PFSK-1 (cell line): Measurements from ENCODE around the gene UBE2D3.

Source experiments
- FOXP2 ChIP-seq: optimal IDR thresholded peaks from 2 replicates; pipeline ENCODE3; 2011; ENCODE audit warnings: borderline replicate concordance, control low read depth, inconsistent platforms; ENCODE audit not compliant: insufficient read depth; ENCODE audit errors: extremely low read length, extremely low read depth
- POLR2AphosphoS5 ChIP-seq: IDR thresholded peaks from 2 replicates; pipeline ENCODE4 v1.6.1; 2012; ENCODE audit warnings: low read depth, mild to moderate bottlenecking, control low read depth, low read length, moderate library complexity
- SIN3A ChIP-seq: IDR thresholded peaks from 2 replicates; pipeline ENCODE4 v1.6.1; 2012; ENCODE audit warnings: mild to moderate bottlenecking, low read length, moderate library complexity, borderline replicate concordance; ENCODE audit not compliant: insufficient read depth
- TAF1 ChIP-seq: IDR thresholded peaks from 2 replicates; pipeline ENCODE4 v1.6.1; 2012; ENCODE audit warnings: low read length, control low read depth, borderline replicate concordance; ENCODE audit not compliant: insufficient read depth
- TF ChIP-seq, protein P1 (sequence below), 2 experiments: IDR thresholded peaks; 2 replicates each; pipeline versions ENCODE4 v1.6.1 to v1.8.0; 2011 to 2012; ENCODE audit warnings: low read depth in 2 of 2, low read length in 2 of 2, control low read depth in 1 of 2, inconsistent platforms in 1 of 2, mild to moderate bottlenecking in 1 of 2, moderate library complexity in 1 of 2; ENCODE audit not compliant: insufficient read depth in 1 of 2

The UBE2D3 gene

DNA sequence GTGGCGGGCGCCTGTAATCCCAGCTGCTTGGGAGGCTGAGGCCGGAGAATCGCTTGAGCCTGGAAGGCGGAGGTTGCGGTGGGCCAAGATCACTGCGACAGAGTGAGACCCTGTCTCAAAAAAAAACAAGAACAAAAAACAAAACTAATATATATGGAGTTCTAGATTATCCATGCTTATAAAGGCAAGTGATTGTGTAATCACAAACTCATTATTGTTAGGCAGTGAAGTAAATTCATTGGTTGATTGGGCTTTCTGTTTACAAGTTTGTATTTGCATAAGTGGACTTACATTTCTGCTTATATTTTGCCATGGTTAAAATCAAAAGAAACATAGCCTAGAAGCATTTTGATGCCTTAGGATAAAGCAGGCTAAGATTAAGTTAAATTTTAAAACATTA lies 2.5 kb upstream of the UBE2D3 start:
- TF ChIP-seq FOXP2 (no peak), TAF1 (no peak), POLR2AphosphoS5 (no peak), SIN3A (no peak)
- TF ChIP-seq, protein P1, sequence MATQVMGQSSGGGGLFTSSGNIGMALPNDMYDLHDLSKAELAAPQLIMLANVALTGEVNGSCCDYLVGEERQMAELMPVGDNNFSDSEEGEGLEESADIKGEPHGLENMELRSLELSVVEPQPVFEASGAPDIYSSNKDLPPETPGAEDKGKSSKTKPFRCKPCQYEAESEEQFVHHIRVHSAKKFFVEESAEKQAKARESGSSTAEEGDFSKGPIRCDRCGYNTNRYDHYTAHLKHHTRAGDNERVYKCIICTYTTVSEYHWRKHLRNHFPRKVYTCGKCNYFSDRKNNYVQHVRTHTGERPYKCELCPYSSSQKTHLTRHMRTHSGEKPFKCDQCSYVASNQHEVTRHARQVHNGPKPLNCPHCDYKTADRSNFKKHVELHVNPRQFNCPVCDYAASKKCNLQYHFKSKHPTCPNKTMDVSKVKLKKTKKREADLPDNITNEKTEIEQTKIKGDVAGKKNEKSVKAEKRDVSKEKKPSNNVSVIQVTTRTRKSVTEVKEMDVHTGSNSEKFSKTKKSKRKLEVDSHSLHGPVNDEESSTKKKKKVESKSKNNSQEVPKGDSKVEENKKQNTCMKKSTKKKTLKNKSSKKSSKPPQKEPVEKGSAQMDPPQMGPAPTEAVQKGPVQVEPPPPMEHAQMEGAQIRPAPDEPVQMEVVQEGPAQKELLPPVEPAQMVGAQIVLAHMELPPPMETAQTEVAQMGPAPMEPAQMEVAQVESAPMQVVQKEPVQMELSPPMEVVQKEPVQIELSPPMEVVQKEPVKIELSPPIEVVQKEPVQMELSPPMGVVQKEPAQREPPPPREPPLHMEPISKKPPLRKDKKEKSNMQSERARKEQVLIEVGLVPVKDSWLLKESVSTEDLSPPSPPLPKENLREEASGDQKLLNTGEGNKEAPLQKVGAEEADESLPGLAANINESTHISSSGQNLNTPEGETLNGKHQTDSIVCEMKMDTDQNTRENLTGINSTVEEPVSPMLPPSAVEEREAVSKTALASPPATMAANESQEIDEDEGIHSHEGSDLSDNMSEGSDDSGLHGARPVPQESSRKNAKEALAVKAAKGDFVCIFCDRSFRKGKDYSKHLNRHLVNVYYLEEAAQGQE (IDR thresholded peaks at IDR 0.05; ENCODE audit: insufficient read depth in 1 of 2, low read depth in 2 of 2, low read length in 2 of 2) = no peak

DNA sequence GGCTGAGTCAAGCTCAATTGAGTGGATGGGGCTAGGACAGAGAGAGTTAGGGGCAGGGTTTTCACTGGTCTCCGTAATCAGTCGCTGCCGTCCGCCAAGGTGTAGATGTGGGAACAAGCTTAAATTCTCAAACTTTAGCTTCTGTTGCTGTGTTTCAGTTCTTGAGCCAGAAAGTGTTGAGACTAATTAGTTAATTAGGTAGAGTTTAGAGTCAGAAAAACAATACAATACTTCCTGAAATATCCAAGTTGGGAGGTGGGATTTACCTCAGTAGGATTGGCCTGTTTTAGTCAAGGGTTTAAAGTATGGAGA lies 1.1 kb upstream of the UBE2D3 start:
- TF ChIP-seq SIN3A (no peak), FOXP2 (no peak), TAF1 (no peak; the same call in 1 of the 2 replicates), POLR2AphosphoS5 (no peak)
- TF ChIP-seq, protein P1 (IDR thresholded peaks at IDR 0.05; ENCODE audit: insufficient read depth in 1 of 2, low read depth in 2 of 2, low read length in 2 of 2) = no peak

GRCh38 chr4:102827674-102828496 lies 534 bp upstream of the UBE2D3 start:
- peak; percentile 66; the same call in 1 of the 2 replicates for TF ChIP-seq SIN3A
- no peak; the same call in 1 of the 2 replicates for TF ChIP-seq TAF1
- peak; percentile 78; the same call in 1 of the 2 replicates for TF ChIP-seq POLR2AphosphoS5
- peak; percentile 49 for TF ChIP-seq FOXP2
- TF ChIP-seq, protein P1 (IDR thresholded peaks at IDR 0.05; ENCODE audit: insufficient read depth in 1 of 2, low read depth in 2 of 2, low read length in 2 of 2) = peak in 1 of 2 experiments; percentile 23; a peak in 1 of 4 replicates

DNA sequence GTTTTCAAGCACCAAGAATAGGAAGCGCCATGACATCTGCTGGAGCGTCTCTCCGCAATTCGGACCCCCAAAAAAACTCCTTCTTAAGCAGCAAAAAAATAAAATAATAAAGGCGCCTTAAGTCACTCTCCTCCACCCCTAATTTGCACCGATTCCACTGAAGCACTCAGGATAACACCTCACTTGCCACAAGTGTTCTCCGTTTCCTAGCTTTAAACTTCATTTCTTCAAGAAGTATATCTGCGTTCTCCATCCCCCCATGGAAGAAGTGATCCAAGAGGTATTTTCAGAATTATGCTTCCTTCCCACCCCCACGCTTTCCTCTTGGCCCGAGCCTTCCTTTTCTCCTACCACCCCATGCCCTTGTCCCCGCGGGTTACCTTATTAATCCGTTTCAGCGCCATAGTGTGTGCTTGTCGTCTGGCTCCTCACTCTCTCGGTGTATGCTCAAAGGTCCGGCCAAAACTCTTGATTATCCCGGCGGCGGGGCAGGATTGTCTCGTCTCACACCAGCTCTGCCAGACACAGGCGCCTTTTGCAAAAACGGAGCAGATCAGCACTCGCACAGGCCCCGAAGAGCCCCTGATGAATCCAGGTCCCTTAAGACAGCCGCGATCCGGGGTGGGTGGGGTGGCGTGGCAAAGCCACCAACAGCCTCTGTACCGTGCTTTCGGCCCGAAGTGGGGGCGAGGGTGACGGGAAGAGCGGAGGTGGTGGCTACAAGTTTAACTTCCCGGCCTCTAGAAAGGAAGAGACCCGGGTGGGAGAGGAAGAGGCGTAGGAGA lies 1.1 kb downstream of the UBE2D3 start:
- TF ChIP-seq POLR2AphosphoS5 = no peak
- no peak for TF ChIP-seq TAF1
- no peak for TF ChIP-seq SIN3A

- no peak for TF ChIP-seq FOXP2
- peak; percentile 78; the same call in 1 of the 2 replicates for TF ChIP-seq SIN3A
- TF ChIP-seq TAF1 = peak; percentile 64; the same call in 1 of the 2 replicates
- TF ChIP-seq, protein P1 (IDR thresholded peaks at IDR 0.05; ENCODE audit: insufficient read depth in 1 of 2, low read depth in 2 of 2, low read length in 2 of 2) = 0 out of 4 replicates have a peak, but pooled peaks of 1 of the 2 experiments have one; percentile 38
- peak; percentile 57; the same call in 1 of the 2 replicates for TF ChIP-seq POLR2AphosphoS5
Observed at GRCh38 chr4:102825261-102826091, 1.9 kb downstream of the UBE2D3 start.
